ENCODE results near the gene NEURL3. TPM values are rescaled to one million over a fixed set of nuclear protein-coding genes. Genes with fewer than 3 reads are reported as not detected.
"Not testable (repeated sequence)": the region's sequence is repeated elsewhere in the genome, so short reads cannot be mapped to it uniquely, and the experiment has no call there.

Gene NEURL3
- polyA plus RNA-seq, 4 donors = 0.15 to 9.0 (median 4.0) TPM

- DNase-seq (ENCODE audit: low read depth in 4 of 4, low spot score in 3 of 4) = no peak
These were observed 13.2 kb downstream of the NEURL3 start for GRCh38 chr2:96491860-96492497.

- no peak for DNase-seq (ENCODE audit: low read depth in 4 of 4, low spot score in 3 of 4)
These were observed 15.5 kb downstream of the NEURL3 start for GRCh38 chr2:96489663-96490062.

GRCh38 chr2:96489261-96489660 lies 15.9 kb downstream of the NEURL3 start:
- DNase-seq (ENCODE audit: low read depth in 4 of 4, low spot score in 3 of 4) = no peak

DNA sequence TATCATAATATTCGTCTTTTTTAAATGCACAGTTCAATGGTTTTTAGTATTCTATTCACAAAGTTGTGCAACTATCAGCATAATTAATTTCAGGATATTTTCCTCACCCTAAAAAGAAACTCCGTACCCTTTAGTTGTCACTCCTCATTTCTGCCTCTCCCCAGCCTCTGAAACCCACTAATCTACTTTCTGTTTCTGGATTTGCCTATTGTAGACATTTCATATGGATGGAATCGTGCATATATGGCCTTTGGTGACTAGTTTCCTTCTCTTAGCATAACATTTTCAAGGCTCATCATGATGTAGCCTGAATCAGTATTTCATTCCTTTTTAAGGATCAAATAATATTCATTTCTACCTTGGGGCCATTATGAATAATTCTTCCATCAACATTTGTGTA lies 18.5 kb downstream of the NEURL3 start:
- no peak for DNase-seq (ENCODE audit: low read depth in 4 of 4, low spot score in 3 of 4)

DNA sequence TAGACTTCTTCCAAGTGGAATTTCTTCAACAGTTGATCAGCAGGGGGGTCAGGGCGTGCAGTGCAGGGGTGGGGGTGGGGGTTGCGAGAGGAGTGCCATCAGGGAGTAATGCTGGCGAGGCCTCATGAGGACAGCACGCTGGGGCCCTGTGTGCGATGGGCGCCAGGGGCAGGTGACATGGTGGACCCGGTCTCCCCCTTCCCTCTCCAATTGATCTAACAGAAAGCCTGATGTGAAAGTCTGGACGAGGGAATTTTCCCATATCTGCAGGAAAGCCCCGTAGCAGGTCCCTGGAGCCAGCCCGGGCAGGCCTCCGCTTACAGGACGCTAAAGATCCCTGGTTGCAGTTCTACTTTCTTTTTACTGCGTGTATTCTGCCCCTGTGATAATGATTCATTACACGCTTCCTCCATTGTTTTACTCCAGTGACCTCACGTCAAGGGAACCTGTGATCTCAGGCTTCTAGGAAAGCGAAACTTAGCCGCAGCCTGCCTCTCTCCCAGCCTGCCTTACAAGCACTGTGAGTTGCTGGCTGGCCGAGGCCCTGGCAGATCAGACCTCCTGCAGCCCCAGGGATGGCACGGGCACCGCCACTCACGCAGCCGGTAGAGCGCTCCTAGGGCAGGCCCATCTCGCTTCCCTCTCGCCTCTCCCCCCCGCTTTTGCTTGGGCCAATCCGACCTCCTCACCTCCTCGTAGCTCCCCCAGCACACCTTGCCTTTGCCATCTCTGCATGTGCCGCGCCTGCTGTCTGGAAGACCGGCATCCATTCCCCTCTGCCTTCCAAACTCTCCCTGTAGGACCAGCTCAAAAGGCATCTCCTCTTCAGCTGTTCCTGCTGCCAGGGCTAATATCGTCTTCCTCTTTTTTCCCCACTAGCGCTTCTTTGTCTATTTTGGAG lies 19.2 kb downstream of the NEURL3 start:
- peak; percentile 62 to 71 (median 64) for DNase-seq (ENCODE audit: low read depth in 4 of 4, low spot score in 3 of 4)

- DNase-seq (ENCODE audit: low read depth in 4 of 4, low spot score in 3 of 4) = no peak
These were observed 19.8 kb downstream of the NEURL3 start for GRCh38 chr2:96485350-96485749.

- DNase-seq (ENCODE audit: low read depth in 4 of 4, low spot score in 3 of 4) = no peak
These were observed 21.1 kb downstream of the NEURL3 start for GRCh38 chr2:96484091-96484490.

DNA sequence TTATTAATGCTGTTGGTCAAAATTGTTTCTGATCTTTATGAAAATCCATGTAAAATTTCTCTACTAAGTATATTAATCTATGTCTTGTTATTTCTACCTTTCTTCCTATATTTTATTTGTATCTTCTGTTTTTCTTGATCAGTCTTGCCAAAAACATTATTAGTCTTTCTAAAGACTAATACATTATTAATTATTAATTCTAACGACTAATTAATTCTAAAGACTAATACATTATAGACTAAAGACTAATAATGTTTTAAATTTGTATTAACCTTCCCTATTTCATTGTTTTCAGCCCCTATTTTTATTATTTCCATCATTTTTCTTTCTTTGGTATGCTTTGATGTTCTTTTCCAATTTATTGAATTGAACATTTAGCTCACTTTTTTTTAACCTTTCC lies 27.7 kb downstream of the NEURL3 start:
- DNase-seq (ENCODE audit: low read depth in 4 of 4, low spot score in 3 of 4) = no peak

- no peak for DNase-seq (ENCODE audit: low read depth in 4 of 4, low spot score in 3 of 4)
These were observed 33.4 kb downstream of the NEURL3 start for GRCh38 chr2:96471772-96472171.

GRCh38 chr2:96470636-96471035 lies 34.5 kb downstream of the NEURL3 start:
- peak in 1 of 4 donors; percentile 35 for DNase-seq (ENCODE audit: low read depth in 4 of 4, low spot score in 3 of 4)

DNA sequence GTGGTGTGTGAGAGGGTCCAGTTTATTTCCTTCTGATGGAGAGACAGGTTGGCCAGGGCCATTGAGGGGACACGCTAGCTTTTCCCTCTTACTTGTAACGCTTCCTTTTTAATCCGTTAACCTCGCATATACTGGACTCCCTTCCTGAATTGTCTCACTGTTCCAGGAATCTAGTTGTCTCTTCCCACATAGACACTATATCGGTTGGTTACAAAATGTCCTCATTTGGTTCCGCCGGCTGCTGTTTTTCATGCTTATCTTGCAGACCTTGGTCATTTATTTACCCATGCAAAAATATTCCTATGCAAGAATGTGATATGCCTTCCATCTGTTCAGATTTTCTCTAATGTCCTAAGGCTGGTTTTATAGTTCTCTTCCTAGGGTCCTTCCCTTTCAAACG lies 35.0 kb downstream of the NEURL3 start:
- DNase-seq (ENCODE audit: low read depth in 4 of 4, low spot score in 3 of 4) = no peak

DNA sequence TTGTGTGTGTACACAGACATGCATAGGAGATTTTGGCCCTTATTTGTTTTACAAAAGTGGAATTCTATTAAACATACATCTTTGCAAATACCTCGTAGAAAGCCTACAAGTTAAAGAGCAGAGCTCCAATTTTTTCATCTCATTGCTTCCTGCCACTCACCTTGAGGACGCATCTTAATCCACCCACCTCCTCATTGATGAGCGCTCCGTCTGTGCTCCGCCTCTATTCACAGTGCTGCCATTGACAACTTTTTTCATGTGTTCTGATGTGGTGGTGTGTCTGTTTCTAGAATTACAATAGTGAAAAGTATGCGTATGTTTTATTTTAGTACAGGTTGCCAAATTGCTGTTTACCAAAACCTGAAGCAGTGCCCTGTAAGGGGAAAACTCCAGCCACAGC lies 36.3 kb downstream of the NEURL3 start:
- DNase-seq (ENCODE audit: low read depth in 4 of 4, low spot score in 3 of 4) = no peak

DNA sequence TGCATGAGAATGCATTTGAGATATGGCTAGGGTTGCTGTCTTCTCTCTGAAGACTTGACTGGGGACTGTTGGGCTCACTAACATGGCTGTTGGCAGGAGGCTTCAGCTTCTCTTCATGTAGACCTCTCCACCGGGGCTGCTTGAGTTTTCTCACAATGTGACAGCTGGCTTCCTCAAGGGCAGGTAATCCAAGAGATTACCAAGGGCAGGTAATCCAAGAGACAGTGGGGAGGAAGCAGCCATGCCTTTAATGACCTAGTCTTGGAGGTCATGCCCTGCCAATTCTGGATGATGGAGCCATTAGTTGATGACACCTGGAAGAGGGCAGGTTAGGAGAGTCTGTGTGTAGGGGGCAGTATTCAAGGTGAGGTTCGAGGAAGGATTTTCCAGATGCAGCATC lies 40.5 kb downstream of the NEURL3 start:
- no peak for DNase-seq (ENCODE audit: low read depth in 4 of 4, low spot score in 3 of 4)

DNA sequence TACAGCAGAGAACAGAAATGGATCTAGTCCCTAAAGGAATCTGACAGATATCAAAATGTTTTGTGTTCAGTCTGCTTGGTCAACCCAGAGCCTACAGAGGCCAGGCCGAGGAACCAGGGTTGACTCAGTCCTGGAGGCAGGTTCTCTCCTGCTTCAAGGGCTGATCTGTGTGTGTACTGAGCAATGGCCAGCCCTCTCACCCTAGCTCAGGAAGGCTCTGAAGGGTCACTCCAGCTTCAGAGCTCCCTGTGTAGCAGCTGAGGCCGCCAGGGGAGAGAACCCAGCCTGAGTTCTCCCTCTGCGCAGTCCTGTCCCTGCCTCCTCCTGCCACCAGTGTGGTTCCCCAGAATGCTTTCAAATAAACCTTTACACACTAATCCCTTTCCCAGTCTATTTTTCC lies 41.1 kb downstream of the NEURL3 start:
- DNase-seq (ENCODE audit: low read depth in 4 of 4, low spot score in 3 of 4) = no peak

- no peak for DNase-seq (ENCODE audit: low read depth in 4 of 4, low spot score in 3 of 4)
These were observed 42.0 kb downstream of the NEURL3 start for GRCh38 chr2:96463119-96463518.

- DNase-seq (ENCODE audit: low read depth in 4 of 4, low spot score in 3 of 4) = not testable (repeated sequence)
These were observed 43.5 kb downstream of the NEURL3 start for GRCh38 chr2:96461616-96462015.

DNA sequence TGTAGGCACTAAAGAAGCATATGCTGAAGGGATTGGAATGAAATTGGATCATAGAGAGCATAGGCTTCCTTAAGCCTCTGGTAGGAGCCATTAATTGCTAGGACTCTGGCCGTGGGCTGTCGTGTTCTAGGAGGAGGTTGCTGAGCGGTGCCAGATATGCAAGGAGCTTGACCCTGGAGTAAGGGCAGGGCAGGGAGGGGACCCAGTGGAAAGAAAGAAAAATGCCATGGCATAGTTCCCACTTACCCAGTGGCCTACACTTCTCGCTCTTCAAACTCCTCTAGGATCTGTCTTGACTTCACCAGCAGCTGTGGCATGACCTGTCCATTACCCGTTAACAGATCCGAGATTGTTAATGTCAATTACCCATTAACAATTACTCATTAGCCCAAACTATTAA lies 53.1 kb downstream of the NEURL3 start:
- no peak for DNase-seq (ENCODE audit: low read depth in 4 of 4, low spot score in 3 of 4)

GRCh38 chr2:96449637-96450036 lies 55.5 kb downstream of the NEURL3 start:
- DNase-seq (ENCODE audit: low read depth in 4 of 4, low spot score in 3 of 4) = no peak

DNA sequence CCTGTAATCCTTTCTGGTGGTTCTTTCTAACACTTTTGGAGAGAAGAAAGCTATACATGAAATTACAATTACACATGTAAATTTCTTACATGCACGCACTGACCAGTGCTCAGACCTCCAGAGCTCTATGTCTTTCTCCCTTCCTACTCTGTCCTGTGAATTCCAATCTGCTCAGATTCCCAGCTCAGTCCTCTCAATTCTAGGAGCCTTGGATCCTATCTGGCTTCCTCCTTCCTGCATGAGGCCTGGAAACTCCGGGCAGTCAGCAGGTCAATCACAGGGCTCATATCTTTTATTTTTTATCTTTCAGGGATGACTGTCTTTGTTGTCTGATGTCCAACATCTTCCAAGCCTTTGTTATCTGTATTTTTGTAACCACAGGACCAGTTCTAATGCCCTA lies 56.0 kb downstream of the NEURL3 start:
- DNase-seq (ENCODE audit: low read depth in 4 of 4, low spot score in 3 of 4) = no peak

DNA sequence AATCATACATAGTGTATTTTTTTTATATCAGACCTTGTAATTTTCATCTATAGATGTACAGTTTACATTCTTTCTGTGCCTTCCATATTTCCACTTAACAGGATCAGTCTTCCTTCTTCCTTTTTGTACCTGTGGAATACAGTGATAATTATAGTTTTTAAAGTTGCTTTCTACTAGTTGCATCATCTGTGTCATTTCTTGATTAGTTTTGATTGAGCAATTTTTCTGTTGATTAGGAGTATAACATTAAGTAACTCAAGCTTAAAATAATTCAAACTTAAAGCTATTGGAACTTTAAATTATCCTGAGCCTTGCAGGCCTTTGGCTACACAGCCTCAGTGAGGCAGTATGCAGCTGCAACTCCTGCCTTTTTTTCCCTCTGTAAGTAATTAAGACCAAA lies 57.4 kb downstream of the NEURL3 start:
- DNase-seq (ENCODE audit: low read depth in 4 of 4, low spot score in 3 of 4) = no peak

Data from left renal pelvis (tissue), 4 donors.